Esophagus squamous epithelium (tissue), 4 donors: ENCODE data around the gene RP9.

Experiments used
- POLR2A ChIP-seq, 4 donors: fragments of 450-650 bp; IDR thresholded peaks; one replicate each; pipeline ENCODE4 v1.6.1; 2017; ENCODE audit warnings: antibody characterized with exemption in 4 of 4, mild to moderate bottlenecking in 4 of 4, moderate library complexity in 3 of 4
- TF ChIP-seq, protein P1 (sequence below), 6 experiments: fragments of 450-650 bp in 4 of 6; fragments of 200-600 bp in 2 of 6; sonication (generic) in 2 of 6; IDR thresholded peaks; one replicate each; pipeline ENCODE4 v1.5.1; 2016 to 2019; ENCODE audit warnings: antibody characterized with exemption in 6 of 6, mild to moderate bottlenecking in 4 of 6, moderate library complexity in 4 of 6

- TF ChIP-seq, protein P1, sequence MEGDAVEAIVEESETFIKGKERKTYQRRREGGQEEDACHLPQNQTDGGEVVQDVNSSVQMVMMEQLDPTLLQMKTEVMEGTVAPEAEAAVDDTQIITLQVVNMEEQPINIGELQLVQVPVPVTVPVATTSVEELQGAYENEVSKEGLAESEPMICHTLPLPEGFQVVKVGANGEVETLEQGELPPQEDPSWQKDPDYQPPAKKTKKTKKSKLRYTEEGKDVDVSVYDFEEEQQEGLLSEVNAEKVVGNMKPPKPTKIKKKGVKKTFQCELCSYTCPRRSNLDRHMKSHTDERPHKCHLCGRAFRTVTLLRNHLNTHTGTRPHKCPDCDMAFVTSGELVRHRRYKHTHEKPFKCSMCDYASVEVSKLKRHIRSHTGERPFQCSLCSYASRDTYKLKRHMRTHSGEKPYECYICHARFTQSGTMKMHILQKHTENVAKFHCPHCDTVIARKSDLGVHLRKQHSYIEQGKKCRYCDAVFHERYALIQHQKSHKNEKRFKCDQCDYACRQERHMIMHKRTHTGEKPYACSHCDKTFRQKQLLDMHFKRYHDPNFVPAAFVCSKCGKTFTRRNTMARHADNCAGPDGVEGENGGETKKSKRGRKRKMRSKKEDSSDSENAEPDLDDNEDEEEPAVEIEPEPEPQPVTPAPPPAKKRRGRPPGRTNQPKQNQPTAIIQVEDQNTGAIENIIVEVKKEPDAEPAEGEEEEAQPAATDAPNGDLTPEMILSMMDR (IDR thresholded peaks at IDR 0.05) = peak in 1 of 6 experiments; percentile 0
- TF ChIP-seq POLR2A (IDR thresholded peaks at IDR 0.05) = no peak
Observed at GRCh38 chr7:33109758-33110238, 594 bp upstream of the RP9 start.
